HEK293T (cell line): ENCODE results near the gene SLC25A43.

Experiments used
- CTCF ChIA-PET: fragments of 350-600 bp; formaldehyde crosslinking; extraction: SDS; loops from one replicate; lab custom pipeline; 2021; ENCODE audit warnings: antibody characterized with exemption, inconsistent platforms; lab: Yijun Ruan, JAX
- POLR2A ChIA-PET: fragments of 350-600 bp; formaldehyde crosslinking; extraction: SDS; loops from one replicate; lab custom pipeline; 2020; ENCODE audit warnings: antibody characterized with exemption, inconsistent platforms; lab: Yijun Ruan, JAX
- DNase-seq: peaks from one replicate; pipeline ENCODE4 v3.0.0; 2012; ENCODE audit warnings: mixed read lengths; ENCODE audit errors: extremely low spot score
- ARNT ChIP-seq: fragments of 450-650 bp; IDR thresholded peaks from 2 replicates; pipeline ENCODE4 v1.6.1; 2017; ENCODE audit warnings: mild to moderate bottlenecking
- BHLHE40 ChIP-seq: fragments of 450-650 bp; IDR thresholded peaks from 2 replicates; pipeline ENCODE4 v1.6.1; 2016; ENCODE audit warnings: mild to moderate bottlenecking, moderate library complexity, borderline replicate concordance
- CTBP1 ChIP-seq: fragments of 450-650 bp; IDR thresholded peaks from 2 replicates; pipeline ENCODE4 v1.6.1; 2016; ENCODE audit warnings: borderline replicate concordance
- ELF4 ChIP-seq: fragments of 450-650 bp; IDR thresholded peaks from 2 replicates; pipeline ENCODE4 v1.6.1; 2017; ENCODE audit warnings: antibody characterized with exemption
- FOXA1 ChIP-seq: fragments of 450-650 bp; IDR thresholded peaks from 2 replicates; pipeline ENCODE4 v1.6.1; 2016; ENCODE audit warnings: mild to moderate bottlenecking
- FOXK2 ChIP-seq: fragments of 450-650 bp; IDR thresholded peaks from 2 replicates; pipeline ENCODE4 v1.6.1; 2016; ENCODE audit warnings: mild to moderate bottlenecking
- FOXM1 ChIP-seq: fragments of 450-650 bp; IDR thresholded peaks from 2 replicates; pipeline ENCODE4 v1.6.1; 2017; ENCODE audit warnings: mild to moderate bottlenecking, borderline replicate concordance
- HDGF ChIP-seq: fragments of 450-650 bp; IDR thresholded peaks from 2 replicates; pipeline ENCODE4 v1.6.1; 2017; ENCODE audit warnings: antibody characterized with exemption, borderline replicate concordance
- L3MBTL2 ChIP-seq: fragments of 450-650 bp; conservative IDR thresholded peaks from 2 replicates; pipeline ENCODE4 v1.6.1; 2016; ENCODE audit warnings: mild to moderate bottlenecking
- LEF1 ChIP-seq: fragments of 450-650 bp; IDR thresholded peaks from 2 replicates; pipeline ENCODE4 v1.6.1; 2017; ENCODE audit warnings: mild to moderate bottlenecking, borderline replicate concordance
- NFRKB ChIP-seq: fragments of 450-650 bp; IDR thresholded peaks from 2 replicates; pipeline ENCODE4 v1.6.1; 2016; ENCODE audit warnings: mild to moderate bottlenecking, moderate library complexity
- PKNOX1 ChIP-seq: fragments of 450-650 bp; IDR thresholded peaks from 2 replicates; pipeline ENCODE4 v1.6.1; 2016
- SP1 ChIP-seq: fragments of 450-650 bp; IDR thresholded peaks from 2 replicates; pipeline ENCODE4 v1.6.1; 2017
- SUZ12 ChIP-seq: fragments of 450-650 bp; IDR thresholded peaks from 2 replicates; pipeline ENCODE4 v1.6.1; 2016; ENCODE audit warnings: mild to moderate bottlenecking
- TARDBP ChIP-seq: fragments of 450-650 bp; IDR thresholded peaks from 2 replicates; pipeline ENCODE4 v1.6.1; 2016
- ZNF384 ChIP-seq: fragments of 450-650 bp; IDR thresholded peaks from 2 replicates; pipeline ENCODE4 v1.6.1; 2016

SLC25A43 gene

GRCh38 chrX:119475389-119476101 lies 76.4 kb downstream of the SLC25A43 start:
- TF ChIP-seq LEF1 (no peak), SUZ12 (no peak), ZNF384 (peak; percentile 77)
- CTCF ChIA-PET = interaction anchor here (1.0 to 1.2 kb wide), 2 partner anchors 37 to 78 kb away, joined by 3 read pairs; no protein-coding TSS in a partner anchor
- POLR2A ChIA-PET = no interaction called here
- DNase-seq = no peak

- CTCF ChIA-PET = interaction anchor here (1.0 to 1.4 kb wide), 4 partner anchors 8 to 38 kb away, joined by 3 to 10 read pairs (median 4); no protein-coding TSS in a partner anchor
- DNase-seq = peak; percentile 47
Observed at GRCh38 chrX:119477812-119478232, 78.7 kb downstream of the SLC25A43 start.

GRCh38 chrX:119478504-119478903 lies 79.4 kb downstream of the SLC25A43 start:
- TF ChIP-seq TARDBP (no peak), FOXK2 (no peak), LEF1 (no peak), ZNF384 (no peak), SP1 (no peak)
- no peak for DNase-seq
- ChIA-PET POLR2A (interaction anchor here (0.8 to 1.9 kb wide), 6 partner anchors 9 to 375 kb away, joined by 3 to 7 read pairs (median 3); partner anchors contain the start of genes RPL39 and UPF3B), CTCF (interaction anchor here (1.0 to 1.4 kb wide), 4 partner anchors 9 to 38 kb away, joined by 3 to 10 read pairs (median 4); no protein-coding TSS in a partner anchor)

More at GRCh38 chrX:119477812-119478232, 78.7 kb downstream of the SLC25A43 start:
- TF ChIP-seq NFRKB = no peak
- peak; percentile 42; the same call in 1 of the 2 replicates for TF ChIP-seq L3MBTL2
- TF ChIP-seq FOXK2 = no peak
- no peak for TF ChIP-seq SP1
- TF ChIP-seq HDGF = no peak
- TF ChIP-seq CTBP1 = no peak
- no peak for TF ChIP-seq BHLHE40
- POLR2A ChIA-PET = interaction anchor here (0.7 to 1.9 kb wide), 7 partner anchors 8 to 485 kb away, joined by 3 to 7 read pairs (median 3); partner anchors contain the start of genes RPL39 and UPF3B

- no peak for DNase-seq
- CTCF ChIA-PET = interaction anchor here (0.7 kb wide), 2 partner anchors 251 to 1257 kb away, joined by 3 to 4 read pairs; no protein-coding TSS in a partner anchor
- POLR2A ChIA-PET = interaction anchor here (0.6 to 1.7 kb wide), 2 partner anchors 11 to 26 kb away, joined by 3 to 4 read pairs; no protein-coding TSS in a partner anchor
- TF ChIP-seq FOXK2 (no peak), PKNOX1 (peak; percentile 28; the same call in 1 of the 2 replicates)
Observed at GRCh38 chrX:119479845-119480244, 80.7 kb downstream of the SLC25A43 start.

GRCh38 chrX:119481323-119481801 lies 82.2 kb downstream of the SLC25A43 start:
- CTCF ChIA-PET = no interaction called here
- DNase-seq = no peak
- POLR2A ChIA-PET = interaction anchor here (1.7 kb wide), 1 partner anchor 12 kb away, joined by 4 read pairs; no protein-coding TSS in a partner anchor
- no peak for TF ChIP-seq ELF4

- TF ChIP-seq HDGF = no peak
- no peak for TF ChIP-seq FOXK2
- no peak for TF ChIP-seq TARDBP
- TF ChIP-seq L3MBTL2 = no peak
- no peak for TF ChIP-seq CTBP1
- TF ChIP-seq FOXA1 = no peak
- no peak for TF ChIP-seq LEF1
- TF ChIP-seq NFRKB = no peak
- TF ChIP-seq FOXM1 = no peak
- no peak for TF ChIP-seq SUZ12
- TF ChIP-seq ARNT = no peak
- no peak for TF ChIP-seq ZNF384
- no peak for TF ChIP-seq ELF4
- no peak for TF ChIP-seq PKNOX1
- TF ChIP-seq BHLHE40 = no peak
- no peak for TF ChIP-seq SP1
- ChIA-PET POLR2A (interaction anchor here (1.0 kb wide), 1 partner anchor 310 kb away, joined by 3 read pairs; the partner anchor contains the start of gene RPL39), CTCF (interaction anchor here (1.0 to 1.2 kb wide), 3 partner anchors 24 to 35 kb away, joined by 3 to 10 read pairs (median 4); no protein-coding TSS in a partner anchor)
- no peak for DNase-seq
Observed at GRCh38 chrX:119482041-119482440, 82.9 kb downstream of the SLC25A43 start.
